SHP77 (cell line): ENCODE data around the gene AAR2.

ENCODE experiments used
- DNase-seq, 2 experiments: peaks; one replicate each; lab custom pipeline; 2025; lab: John Stamatoyannopoulos, UW

Gene AAR2

DNA sequence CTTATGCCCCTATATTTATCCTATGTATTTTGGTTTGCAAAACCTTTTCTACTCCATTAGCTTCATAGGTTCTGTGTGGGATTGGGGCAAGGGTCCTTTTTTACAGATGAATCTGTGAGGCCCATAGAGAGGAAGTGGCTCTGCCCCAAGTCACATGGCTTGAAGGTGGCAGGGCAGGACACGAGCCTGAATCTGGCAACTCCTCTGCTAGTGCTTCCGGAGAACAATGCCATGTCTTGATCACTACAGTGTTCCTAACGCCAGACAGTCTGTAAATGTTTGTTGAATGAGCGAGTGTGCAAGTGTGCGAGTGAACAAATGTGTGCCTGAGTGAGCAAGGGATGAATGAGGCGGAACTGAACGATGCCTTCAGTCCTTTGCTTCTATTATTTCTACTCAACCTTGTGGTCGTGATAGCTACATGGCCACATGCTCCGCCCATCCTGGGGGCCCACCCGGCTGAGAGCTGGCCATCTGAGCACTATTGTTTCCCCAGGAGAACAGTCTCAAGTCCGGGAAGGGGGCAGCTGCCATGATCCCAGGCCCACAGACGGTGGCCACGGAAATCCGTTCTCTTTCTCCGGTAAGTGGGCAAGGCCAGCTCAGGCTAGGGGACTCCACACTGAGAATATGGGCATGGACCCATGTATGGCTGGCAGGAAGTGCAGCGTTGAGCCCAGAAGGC lies 17.8 kb upstream of the AAR2 start:
- DNase-seq: no peak

DNA sequence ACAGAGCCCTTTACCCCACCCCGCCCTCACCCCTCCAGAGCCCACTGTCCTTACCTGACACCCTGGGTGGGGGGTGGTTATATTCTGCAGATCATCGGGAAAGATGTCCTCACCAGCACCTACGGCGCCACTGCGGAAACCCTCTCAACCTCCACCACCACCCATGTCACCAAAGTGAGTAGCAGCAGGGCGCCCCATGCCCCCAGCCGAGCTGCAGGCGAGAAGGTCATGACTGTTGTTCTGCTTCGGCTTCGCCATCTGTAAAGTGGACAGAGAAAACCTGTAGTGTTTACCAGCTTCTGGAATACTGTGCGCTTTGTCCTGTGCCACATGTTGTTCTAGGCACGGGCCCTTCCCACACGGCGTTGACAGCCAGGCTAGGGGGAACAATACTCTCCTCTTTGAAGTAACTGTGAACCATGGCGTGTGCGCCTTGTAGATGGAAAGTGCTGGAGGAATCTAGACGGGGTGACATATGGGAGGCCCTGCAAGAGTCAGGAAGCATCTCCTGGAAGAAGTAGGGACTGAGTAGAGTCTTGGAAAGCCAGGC lies 16.5 kb upstream of the AAR2 start:
- DNase-seq: no peak

DNA sequence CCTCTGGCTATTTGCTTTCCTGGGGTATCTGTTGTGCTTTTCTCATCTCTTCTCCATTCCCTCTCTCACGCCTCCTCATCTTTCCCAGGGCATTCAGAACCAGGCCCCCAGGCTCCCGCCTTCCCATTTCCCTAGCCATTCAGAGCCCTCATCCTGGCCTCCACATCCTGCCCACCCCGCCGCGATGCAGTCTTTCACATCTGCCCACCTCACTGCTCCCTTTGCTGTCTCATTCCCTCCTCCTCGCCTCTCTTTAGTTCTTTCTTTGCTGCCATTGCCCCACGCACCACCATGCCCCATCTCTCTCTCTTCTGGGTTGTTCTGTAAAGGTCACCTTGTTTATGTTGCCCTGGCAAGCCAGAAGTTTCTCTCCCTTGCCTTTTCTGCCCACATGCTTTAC lies 10.6 kb upstream of the AAR2 start:
- DNase-seq: no peak

DNA sequence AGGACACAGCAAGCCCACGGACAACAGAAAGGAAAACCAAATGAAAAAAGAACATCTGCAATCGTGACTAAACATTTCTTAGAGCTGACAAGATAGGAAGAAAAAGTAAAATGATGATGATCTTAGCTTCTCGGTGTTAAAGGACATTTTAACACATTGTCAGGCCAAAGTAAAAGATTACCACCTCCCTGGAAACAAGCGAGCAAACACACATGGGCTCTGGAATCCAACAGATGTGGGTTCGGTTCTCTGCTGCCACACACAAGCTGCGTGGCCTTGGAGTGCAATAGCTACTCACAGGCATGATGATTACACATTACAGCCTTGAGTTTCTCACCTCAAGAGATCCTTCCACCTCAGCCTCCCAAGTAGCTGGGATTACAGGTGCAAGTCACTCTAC lies 7.5 kb upstream of the AAR2 start:
- no peak for DNase-seq

DNA sequence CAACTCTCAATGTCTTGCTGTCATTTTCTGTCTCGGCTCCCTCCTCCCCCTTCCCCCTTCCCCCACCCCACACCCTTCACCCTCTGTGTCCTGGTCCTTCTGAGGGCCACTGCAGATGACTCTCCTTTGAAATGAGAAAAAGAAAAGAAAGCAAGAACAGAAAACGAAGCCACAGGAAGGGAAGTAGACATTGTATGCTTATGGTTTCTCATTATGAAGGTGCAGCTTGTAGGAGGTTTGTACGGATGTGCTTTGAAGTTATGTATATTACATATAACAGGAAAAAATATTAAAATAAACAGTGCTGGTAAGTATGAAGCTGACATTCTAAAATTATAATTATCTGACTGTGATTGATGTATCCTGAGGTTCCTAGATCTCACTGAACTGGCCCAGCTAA lies 6.3 kb upstream of the AAR2 start:
- no peak for DNase-seq

DNA sequence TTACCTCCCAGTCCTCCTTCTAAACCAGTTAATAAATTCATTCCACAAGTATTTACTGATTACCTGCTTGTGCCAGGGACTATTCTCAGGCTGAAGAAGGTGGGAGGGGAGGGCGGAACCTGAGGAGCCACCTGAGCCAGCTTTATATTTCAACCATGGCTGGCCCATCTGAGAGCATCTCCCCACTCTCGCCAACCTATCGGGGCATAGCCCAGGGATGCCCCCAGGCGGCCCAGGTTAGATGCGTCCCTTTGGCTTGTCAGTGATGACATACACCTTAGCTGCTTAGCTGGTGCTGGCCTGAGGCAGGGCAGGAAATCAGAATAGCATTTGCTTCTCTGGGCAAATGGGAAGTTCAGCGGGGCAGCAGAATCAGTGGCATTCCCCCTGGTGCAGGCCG lies 4.9 kb upstream of the AAR2 start:
- no peak for DNase-seq

DNA sequence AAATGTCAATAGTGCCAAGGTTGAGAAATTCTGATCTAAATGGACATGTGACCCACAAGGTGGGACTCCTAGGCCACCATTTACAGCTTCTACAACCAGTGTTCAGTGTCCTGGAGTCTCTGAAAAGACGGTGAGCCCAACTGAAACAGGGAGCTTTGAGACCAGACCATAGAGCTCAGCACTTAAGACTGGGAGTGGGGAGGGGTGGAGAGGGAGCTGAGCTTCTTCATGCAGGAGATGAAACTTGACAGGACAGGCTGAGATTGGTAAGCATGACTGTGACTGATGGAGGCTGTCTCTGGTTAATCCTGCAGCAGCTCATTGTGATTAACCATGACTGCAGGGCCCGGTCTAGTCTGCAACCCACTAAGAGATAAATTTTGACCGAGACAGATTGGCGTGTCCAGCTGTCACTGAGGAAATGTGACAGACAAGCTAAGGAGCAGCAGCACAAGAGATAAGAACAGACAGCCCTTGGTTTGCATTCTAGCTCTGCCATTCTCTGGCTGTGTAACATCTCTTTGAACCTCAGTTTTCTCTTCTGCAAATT lies 1.4 kb upstream of the AAR2 start:
- DNase-seq: no peak

DNA sequence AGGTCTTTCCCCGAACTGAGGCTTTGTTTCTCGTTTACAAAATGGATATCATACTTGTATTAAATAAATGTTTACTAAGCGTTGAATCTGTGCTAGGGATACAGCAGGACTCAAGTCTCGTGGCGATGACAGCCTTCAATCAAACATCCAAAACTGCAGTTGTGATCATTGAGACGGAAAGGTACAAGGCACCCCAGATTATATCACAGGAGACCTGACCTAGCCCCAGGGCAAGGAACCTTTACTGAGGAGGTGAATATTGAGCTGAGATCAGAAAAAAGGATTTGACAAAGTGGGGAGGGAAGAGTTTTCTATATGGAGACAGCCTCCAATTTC lies 476 bp downstream of the AAR2 start:
- DNase-seq: no peak

DNA sequence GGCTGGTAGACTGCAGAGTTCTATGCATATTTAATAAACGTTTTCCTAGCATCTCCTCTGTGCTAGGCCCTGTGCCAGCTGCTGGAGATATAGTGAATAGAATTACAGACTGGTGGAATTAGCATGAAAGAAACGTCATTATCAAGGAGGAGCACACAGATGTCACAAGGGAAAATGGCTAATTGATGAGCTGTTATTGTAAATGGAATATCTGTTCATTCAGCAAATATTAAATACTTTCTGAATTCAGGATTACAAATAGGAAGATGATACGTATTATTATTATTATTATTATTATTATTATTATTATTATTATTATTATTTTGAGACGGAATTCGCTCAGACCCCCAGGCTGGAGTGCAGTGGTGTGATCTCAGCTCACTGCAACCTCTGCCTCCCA lies 1.2 kb downstream of the AAR2 start:
- DNase-seq: no peak

DNA sequence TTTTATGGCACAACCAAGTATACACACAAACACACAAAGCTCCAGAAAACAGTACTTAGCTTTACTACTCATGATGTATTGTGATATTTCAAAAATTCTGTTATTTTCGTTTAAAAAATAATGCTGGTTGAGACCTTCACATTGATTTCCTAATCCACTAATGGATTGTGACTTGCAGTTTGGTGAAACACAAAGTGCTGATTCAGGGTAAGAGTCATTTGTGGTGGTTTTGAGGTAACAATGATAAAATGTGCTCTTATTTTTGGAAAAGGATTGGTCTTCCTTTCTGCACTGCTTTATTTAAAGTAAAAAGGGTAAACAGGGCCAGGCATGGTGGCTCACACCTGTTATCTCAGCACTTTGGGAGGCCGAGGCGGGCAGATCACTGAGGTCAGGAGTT lies 1.9 kb downstream of the AAR2 start:
- DNase-seq: no peak

DNA sequence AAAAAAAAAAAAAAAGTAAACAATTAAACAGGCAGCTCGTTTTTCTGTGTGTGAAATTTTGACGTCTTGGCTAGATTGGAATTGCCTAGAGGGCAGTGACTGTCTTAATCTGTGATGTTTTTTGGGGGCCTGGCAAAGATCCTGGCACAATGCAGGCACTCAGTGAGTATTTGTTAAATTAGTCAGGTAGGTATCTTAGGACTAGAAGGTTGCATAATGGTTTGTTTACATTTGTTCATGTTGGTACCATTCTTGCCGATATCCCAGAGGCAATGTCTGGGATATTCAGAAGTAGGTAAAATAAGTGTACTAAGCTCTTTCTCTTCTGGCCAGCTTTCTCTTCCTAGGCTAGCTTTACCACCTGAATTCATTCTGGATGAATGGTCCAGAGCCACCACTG lies 2.5 kb downstream of the AAR2 start:
- no peak for DNase-seq

DNA sequence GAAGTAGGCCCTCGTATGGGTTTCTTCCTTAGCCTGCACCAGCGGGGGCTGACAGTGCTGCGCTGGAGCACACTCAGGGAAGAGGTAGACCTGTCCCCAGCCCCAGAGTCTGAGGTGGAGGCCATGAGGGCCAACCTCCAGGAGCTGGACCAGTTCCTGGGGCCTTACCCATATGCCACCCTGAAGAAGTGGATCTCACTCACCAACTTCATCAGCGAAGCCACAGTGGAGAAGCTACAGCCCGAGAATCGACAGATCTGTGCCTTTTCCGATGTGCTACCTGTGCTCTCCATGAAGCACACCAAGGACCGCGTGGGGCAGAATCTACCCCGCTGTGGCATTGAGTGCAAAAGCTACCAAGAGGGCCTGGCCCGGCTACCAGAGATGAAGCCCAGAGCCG lies 3.8 kb downstream of the AAR2 start:
- DNase-seq: no peak

DNA sequence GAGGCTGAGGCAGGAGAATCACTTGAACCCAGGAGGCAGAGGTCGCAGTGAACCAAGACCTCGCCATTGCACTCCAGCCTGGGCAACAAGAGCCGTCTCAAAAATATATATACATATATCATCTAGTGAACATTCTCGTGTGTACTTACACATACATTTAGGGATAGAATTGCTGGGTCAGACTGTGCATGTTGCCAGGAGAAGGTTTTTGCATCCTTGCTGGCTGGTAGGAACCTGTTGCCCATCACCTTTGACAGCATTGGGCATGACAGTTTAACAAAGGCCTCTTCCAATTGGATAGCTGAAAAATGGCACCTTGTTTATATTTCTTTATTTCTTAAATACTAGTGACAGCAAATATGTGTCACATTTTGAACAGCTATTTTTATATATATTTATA lies 5.4 kb downstream of the AAR2 start:
- no peak for DNase-seq

DNA sequence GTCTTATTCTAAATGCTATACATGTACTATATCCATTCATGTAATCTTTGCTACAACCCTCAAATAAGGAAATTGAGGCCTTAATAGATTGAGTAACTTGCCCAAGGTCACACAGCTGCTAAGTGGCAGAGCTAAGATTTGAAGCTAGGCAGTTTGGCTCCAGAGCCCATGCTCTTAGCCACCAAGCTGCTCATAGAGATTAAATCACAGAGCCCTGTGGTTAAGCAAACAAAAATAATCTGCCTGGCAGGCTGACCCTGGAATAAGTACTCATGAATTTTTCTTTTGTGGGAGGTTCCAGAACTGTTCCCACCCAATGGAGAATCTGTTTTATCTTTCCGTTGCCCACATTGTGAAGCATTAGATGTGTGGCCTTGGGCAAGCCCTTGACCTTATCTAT lies 7.4 kb downstream of the AAR2 start:
- DNase-seq: no peak

DNA sequence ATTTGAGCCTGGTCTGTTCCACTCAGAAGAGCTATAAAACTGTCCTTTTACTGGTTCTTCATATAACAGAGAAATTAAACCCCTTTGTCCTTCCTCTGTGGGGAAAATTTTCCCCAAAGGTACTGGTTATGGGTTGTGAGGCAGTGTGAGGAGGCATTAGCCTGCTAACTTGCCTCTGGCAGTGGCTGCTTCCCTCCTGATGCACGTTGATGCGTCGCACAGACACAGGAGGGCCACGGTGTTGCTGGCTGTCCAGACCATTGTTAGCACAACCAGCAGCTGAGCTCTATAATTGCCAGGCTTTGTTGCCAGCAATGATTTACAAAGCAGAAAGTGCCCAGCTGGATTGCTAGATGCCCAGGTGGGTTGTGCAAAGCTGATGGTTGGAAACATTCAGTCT lies 10.1 kb downstream of the AAR2 start:
- DNase-seq: no peak

DNA sequence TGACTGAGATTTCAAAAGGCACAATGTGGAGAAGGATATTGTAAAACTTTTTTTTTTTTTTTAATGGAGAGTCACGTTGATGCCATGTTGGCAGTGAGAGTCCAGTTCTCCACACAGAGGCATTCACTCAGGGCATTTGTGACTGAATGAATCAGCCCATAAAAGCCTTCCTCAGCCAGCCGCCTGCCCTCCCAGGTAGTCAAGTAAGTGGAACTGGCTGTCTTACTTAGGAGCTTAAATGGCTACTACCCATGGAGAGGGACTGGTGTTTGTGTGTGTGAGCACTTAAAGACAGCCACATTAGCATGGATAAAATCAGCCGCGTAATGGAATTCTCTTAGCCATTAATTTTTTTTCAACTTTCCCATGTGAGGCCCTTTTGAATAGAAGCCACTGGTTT lies 12.6 kb downstream of the AAR2 start:
- no peak for DNase-seq

DNA sequence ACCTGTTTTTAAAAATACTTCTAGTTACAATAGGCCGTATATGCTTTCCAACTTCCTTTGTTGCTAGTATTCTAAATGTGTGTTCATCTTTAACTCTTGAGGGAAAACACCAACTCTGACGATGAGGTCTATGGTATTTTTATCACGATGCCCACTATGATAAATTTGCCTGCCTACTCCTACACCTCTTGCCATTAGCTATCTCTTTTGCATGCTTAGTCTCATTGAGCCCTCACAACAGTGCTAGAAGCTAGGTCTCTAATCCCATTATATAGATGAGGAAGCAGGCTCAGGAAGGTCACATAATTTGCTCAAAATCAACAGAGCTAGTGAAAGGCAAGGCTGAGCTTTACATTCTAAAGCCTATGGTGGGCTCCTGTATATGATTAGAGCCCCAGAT lies 13.2 kb downstream of the AAR2 start:
- no peak for DNase-seq

DNA sequence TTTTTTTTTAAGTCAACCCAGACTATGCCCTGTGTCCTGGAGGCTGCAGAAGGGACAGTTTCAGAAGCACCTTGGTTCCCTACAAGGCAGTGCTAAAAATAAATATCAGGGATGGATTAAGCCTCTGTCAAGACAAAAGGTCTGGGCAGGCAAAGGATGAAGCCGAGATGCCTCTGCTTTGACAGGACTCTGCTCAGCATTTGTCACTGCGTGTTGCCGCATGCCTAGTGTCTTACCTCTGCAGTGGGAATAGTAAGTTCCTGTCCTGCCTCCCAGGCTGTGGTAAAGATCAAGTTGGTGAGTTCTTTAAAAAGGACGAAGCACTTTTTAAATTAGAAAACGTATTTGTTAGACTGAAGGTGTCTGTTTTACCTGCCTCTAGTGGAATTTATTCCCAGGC lies 15.1 kb downstream of the AAR2 start:
- DNase-seq: no peak

DNA sequence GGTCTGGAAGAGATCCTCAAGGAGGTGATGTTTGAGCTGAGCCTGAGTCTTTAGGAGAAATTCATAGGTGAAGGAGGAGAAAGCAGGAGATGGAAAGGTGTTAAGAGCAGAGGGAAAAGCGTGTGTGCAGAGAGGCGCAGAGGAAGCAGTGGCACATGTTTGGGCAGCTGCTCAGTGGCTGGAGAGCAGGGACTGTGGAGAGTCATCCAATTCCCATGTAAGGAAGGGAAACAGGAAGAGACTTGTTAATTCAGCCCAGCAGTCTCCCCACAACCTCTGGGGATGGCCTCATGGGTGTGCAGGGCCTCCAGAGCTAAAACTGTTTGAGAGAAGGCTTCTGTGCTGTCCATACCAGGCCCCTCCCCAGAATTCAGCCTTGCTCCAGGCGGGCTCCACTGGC lies 16.2 kb downstream of the AAR2 start:
- no peak for DNase-seq

DNA sequence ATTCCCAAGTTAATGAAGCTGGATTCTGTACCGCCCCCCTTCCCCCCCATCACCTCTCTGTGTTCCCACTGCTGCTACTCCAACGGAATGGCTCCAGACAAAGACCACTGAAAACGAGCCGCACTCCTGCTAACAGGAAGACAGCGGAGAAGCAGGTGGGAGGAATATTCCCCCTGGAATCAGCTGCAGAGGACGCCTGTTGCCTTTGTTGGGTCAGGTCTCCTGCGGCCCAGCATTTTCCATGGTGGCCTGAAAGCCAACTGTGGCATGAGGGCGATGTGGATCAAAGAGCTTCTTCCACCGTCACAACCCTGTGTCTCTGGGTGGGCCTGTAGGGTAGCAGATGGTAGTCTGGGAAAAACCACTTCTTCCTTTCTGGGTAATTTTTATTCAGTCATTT lies 16.8 kb downstream of the AAR2 start:
- no peak for DNase-seq

DNA sequence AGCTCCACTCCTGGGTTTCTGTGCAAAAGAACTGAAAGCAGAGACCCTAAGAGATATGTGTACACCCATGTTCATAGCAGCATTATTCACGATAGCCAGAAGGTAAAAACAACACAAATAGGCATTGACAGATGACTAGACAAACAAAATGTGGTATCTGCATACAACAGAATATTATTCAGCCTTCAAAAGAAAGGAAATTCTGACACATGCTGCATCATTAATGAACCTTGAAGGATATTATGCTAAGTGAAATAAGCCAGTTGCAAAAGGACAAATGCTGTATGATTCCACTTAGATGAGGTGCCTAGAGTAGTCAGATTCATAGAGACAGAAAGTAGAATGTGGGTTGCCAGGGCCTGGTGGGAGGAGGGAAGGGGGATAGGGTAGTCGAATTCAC lies 17.8 kb downstream of the AAR2 start:
- no peak for DNase-seq

DNA sequence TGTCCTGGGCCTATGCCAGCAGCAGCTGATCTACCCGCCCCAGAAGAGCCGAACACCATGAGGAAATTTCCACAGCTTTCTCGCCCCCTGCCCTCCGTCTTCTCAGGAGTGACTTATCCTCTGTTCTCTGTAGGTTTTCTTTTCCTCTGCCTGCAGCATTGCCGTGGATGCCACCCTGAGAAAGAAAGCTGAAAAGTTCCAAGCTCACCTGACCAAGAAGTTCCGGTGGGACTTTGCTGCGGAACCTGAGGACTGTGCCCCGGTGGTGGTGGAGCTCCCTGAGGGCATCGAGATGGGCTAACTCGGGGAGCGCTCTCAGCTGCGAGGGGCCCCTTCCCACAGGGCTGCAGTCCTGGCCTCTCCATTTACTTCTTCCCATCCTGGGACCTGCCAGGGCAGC lies 19.2 kb downstream of the AAR2 start:
- DNase-seq: no peak

DNA sequence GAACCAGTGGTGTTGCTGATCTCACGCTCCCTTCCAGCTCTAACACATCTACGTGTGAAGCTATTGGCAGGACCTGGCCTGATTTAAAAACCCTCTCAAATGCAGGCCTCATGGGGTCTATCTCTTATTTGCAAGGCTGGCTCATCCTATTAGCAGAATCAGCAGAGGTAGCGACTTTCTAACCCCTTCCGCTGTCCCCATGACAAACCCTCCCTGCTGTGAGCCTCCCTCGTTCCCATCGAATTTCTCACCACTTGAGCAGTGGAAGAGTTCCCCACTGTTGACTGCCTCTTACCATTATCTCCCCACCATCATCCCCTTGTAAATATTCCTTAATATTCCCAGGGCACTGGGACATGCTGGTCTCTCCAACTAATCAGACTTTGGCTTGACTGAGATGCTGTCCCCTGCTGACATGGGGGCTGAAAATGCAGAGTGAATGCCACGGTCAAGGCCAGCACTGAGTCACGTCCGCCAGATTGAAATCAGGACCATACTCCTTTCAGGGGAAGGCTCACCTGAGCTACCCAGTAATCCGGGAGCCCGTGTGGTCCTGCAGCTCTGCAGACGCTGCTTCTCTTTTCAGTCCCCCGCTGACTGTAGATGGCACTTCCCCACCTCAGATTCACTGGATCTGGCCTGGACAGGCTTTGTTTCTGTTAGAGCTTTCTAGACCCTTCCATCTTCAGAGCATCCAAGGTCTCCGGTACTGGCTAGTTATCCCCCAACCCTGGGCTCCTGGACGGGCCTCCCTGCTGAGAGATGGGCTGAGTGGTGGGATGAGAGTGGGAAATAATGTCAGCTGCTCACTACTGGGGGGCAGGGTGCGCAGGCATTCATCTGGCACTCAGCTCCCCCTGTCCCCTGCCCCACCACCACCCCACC lies 23.1 kb downstream of the AAR2 start:
- no peak for DNase-seq
